Testis (tissue), 2 donors: ENCODE results near the gene TOMM40.

Experiments
- POLR2A ChIP-seq: fragments of 450-650 bp; IDR thresholded peaks from one replicate; pipeline ENCODE4 v1.6.1; 2017; ENCODE audit warnings: antibody characterized with exemption, mild to moderate bottlenecking, moderate library complexity
- TF ChIP-seq, protein P1 (sequence below), 3 experiments: fragments of 450-650 bp in 2 of 3; fragments of 200-600 bp in 1 of 3; sonication (generic) in 1 of 3; IDR thresholded peaks; one replicate each; pipeline ENCODE4 v1.5.1; 2016 to 2019; ENCODE audit warnings: antibody characterized with exemption in 3 of 3, mild to moderate bottlenecking in 2 of 3, moderate library complexity in 1 of 3

GRCh38 chr19:44871809-44872208, 19.2 kb upstream of the TOMM40 start:
- TF ChIP-seq, protein P1, sequence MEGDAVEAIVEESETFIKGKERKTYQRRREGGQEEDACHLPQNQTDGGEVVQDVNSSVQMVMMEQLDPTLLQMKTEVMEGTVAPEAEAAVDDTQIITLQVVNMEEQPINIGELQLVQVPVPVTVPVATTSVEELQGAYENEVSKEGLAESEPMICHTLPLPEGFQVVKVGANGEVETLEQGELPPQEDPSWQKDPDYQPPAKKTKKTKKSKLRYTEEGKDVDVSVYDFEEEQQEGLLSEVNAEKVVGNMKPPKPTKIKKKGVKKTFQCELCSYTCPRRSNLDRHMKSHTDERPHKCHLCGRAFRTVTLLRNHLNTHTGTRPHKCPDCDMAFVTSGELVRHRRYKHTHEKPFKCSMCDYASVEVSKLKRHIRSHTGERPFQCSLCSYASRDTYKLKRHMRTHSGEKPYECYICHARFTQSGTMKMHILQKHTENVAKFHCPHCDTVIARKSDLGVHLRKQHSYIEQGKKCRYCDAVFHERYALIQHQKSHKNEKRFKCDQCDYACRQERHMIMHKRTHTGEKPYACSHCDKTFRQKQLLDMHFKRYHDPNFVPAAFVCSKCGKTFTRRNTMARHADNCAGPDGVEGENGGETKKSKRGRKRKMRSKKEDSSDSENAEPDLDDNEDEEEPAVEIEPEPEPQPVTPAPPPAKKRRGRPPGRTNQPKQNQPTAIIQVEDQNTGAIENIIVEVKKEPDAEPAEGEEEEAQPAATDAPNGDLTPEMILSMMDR (IDR thresholded peaks at IDR 0.05): no peak
- no peak for TF ChIP-seq POLR2A
